Suprapubic skin (tissue), 4 donors: ENCODE measurements around the gene TBC1D16. TPM values are rescaled to one million over a fixed set of nuclear protein-coding genes. Genes with fewer than 3 reads are reported as not detected.
A peak's percentile ranks its signal among the peaks of the same experiment; 100 is the strongest.

Source experiments
- DNase-seq, 2 donors: peaks; one replicate each; pipeline ENCODE4 v3.0.0-alpha.2; 2019; ENCODE audit warnings: low spot score in 2 of 2
- H3K27ac ChIP-seq: fragments of 200-600 bp; sonication (generic); one replicate; pipeline ENCODE4 v1.5.1; 2019
- H3K27me3 ChIP-seq: fragments of 200-600 bp; sonication (generic); one replicate; pipeline ENCODE4 v1.5.1; 2019
- H3K36me3 ChIP-seq: fragments of 200-600 bp; sonication (generic); one replicate; pipeline ENCODE4 v1.5.1; 2019
- H3K4me1 ChIP-seq: fragments of 200-600 bp; sonication (generic); one replicate; pipeline ENCODE4 v1.5.1; 2019
- H3K4me3 ChIP-seq: fragments of 200-600 bp; sonication (generic); one replicate; pipeline ENCODE4 v1.5.1; 2019; ENCODE audit warnings: mild to moderate bottlenecking
- H3K9me3 ChIP-seq: fragments of 200-600 bp; sonication (generic); one replicate; pipeline ENCODE4 v1.5.1; 2019
- CTCF ChIP-seq, 2 donors: fragments of 200-600 bp in 1 of 2; fragments of 450-650 bp in 1 of 2; sonication (generic) in 1 of 2; IDR thresholded peaks; one replicate each; pipeline ENCODE4 v1.5.1; 2016 to 2019; ENCODE audit warnings: antibody characterized with exemption in 2 of 2, mild to moderate bottlenecking in 1 of 2, moderate library complexity in 1 of 2
- EP300 ChIP-seq: sonication (generic); formaldehyde crosslinking; IDR thresholded peaks from one replicate; pipeline ENCODE4 v1.6.1; 2017; ENCODE audit warnings: antibody characterized with exemption
- POLR2A ChIP-seq, 2 donors: fragments of 450-650 bp; IDR thresholded peaks; one replicate each; pipeline ENCODE4 v1.6.1; 2017; ENCODE audit warnings: antibody characterized with exemption in 2 of 2, mild to moderate bottlenecking in 2 of 2, moderate library complexity in 2 of 2
- POLR2AphosphoS5 ChIP-seq, 3 donors: sonication (generic); formaldehyde crosslinking; IDR thresholded peaks; one replicate each; pipeline ENCODE4 v1.6.1; 2017; ENCODE audit warnings: antibody characterized with exemption in 3 of 3
- WGBS: methylation state at CpG from one replicate; pipeline ENCODE4 v1.1.5; 2018; 5-methylcytosine and 5-hydroxymethylcytosine counted together
- total RNA-seq, 4 donors: library from RNA; depleted of rRNA; stranded (reverse); fragments of >200 nt; gene quantifications; one replicate each; pipeline ENCODE4 v1.1.0, GENCODE V29; 2016

Gene TBC1D16
- total RNA-seq, 4 donors from 2014 or later: 18.6 to 33.6 (median 22.7) TPM

DNA sequence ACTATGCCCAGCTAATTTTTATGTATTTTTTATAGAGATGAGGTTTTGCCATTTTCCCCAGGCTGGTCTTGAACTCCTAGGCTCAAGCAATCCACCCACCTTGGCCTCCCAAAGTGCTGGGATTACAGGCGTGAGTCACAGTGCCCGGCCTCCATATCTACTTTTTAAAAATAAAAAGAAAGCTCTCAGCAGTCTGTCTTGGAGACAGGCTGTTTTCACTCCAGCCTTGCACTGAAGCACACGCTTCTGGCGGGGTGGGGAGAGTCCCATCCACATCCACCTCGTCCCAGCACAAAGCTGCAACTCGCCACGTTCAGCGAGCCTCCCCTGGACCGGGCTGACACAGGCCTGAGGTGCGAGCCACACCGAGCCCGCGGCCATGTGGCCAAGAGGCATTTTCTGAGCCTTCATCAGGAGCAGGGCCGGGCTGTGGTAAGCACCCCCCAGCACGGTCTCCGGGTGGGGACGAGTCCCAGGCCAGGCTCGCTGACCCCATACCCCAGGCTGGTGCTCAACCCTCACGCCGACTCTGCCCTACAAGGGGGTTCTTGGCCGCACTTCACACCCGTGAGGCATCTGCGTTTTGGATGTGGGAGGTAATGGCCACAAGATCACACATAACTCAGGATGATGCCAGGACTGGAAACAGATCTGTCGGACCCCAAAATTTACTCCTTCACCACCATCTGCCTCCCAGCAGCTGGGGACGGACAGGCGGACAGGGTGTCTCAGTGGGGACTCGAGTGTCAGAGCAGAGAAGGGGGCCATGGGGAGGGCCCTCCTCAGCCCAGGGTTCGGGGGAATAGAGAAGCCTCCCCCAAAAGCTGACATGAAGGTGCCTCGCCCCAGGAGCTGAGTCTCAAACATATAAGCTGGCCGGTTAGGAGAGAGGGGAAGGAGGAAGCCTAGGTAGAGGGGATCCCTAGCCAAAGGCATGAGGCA lies 28.6 kb downstream of the TBC1D16 start:
- peaks cover 34% of the 10 kb centered on the region for H3K36me3 ChIP-seq
- no peak overlapping the region for H3K4me3 ChIP-seq
- no peaks in the 10 kb centered on the region for H3K27me3 ChIP-seq
- TF ChIP-seq EP300: no peak
- TF ChIP-seq POLR2A (IDR thresholded peaks at IDR 0.05): no peak
- TF ChIP-seq POLR2AphosphoS5 (IDR thresholded peaks at IDR 0.05): no peak
- TF ChIP-seq CTCF (IDR thresholded peaks at IDR 0.05): no peak
- DNase-seq: peak in 1 of 2 donors; percentile 63
- H3K4me1 ChIP-seq: peaks cover 18% of the 10 kb centered on the region
- WGBS: 89% methylated on average over 21 of the region's 30 CpGs
- H3K27ac ChIP-seq: no peak overlapping the region
- no peaks in the 10 kb centered on the region for H3K9me3 ChIP-seq

DNA sequence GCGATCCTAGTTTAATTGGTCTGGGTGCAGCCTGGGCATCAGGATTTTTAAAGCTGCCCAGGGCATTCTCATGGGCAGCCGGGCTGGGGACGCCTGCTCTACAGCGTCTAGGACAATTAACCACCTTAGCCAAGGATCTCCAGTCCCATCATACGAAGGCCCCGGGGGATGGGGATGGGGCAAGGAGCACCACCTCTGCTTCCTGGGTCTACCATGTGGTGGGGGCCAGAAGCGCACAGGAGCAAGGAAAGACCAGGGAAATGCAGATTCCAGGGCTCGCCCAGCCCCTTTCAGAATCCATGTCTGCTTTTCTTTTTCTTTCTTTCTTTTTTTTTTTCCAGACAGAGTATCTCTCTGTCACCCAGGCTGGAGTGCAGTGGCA lies 29.3 kb downstream of the TBC1D16 start:
- 74% methylated on average over 8 of the region's 8 CpGs for WGBS
- H3K4me1 ChIP-seq: peaks cover 18% of the 10 kb centered on the region
- TF ChIP-seq CTCF (IDR thresholded peaks at IDR 0.05): no peak
- no peak for TF ChIP-seq EP300
- no peak for TF ChIP-seq POLR2AphosphoS5 (IDR thresholded peaks at IDR 0.05)
- no peak for TF ChIP-seq POLR2A (IDR thresholded peaks at IDR 0.05)
- H3K4me3 ChIP-seq: no peak overlapping the region
- H3K27ac ChIP-seq: no peak overlapping the region
- H3K27me3 ChIP-seq: no peaks in the 10 kb centered on the region
- no peaks in the 10 kb centered on the region for H3K9me3 ChIP-seq
- peaks cover 30% of the 10 kb centered on the region for H3K36me3 ChIP-seq
- DNase-seq: peak in 1 of 2 donors; percentile 55

DNA sequence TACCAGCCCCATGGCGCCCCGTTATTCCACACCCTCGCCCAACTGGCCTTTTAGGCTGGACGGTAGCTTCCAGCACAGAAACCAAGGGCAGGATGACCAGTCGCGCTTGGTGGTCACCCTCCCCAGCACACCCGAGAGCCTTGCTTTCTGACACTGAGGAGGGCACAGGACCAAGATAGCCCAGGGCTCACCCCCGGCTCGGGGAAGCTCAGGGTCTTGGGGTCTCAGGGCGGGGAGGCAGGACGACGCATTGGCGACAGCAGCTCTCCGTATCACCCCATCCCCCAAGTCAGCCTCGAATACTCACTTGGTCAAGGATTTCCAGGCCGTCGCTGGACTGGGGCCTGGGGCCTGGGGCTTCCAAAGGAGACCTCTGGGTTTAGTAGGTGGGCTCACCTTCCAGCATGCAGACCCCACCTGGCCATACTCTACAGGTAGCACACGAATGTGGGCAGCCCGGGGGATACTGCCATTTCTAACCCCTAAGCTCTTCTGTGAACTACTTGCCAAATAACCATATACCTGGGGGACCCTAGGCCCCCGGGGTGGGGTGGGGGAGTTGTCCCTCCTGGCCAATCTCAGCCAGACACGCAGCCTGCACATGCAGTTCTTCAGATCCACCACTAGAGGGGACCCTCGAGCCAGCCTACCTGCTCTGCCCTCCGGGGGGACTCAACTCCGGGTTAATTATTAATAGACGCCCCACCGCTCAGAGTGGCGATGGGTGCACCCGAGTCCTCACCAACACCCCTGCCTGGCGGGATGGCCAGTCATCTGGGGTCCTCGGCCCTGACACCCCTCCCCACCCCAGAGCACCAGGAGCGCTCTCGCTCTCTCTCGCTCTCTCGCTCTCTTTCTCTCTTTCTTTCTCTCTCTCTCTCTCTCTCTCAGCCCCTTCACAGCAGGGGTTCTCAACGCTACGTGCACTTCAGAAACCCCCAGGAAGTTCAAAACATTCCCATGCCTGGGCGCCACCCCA lies 30.0 kb downstream of the TBC1D16 start:
- no peaks in the 10 kb centered on the region for H3K27me3 ChIP-seq
- TF ChIP-seq CTCF (IDR thresholded peaks at IDR 0.05) (peak; percentile 94 to 98), POLR2AphosphoS5 (IDR thresholded peaks at IDR 0.05) (no peak), EP300 (no peak), POLR2A (IDR thresholded peaks at IDR 0.05) (no peak)
- no peak overlapping the region for H3K4me3 ChIP-seq
- WGBS: 48% methylated on average over 31 of the region's 37 CpGs
- no peaks in the 10 kb centered on the region for H3K9me3 ChIP-seq
- no peak overlapping the region for H3K27ac ChIP-seq
- peaks cover 18% of the 10 kb centered on the region for H3K4me1 ChIP-seq
- H3K36me3 ChIP-seq: peaks cover 25% of the 10 kb centered on the region
- DNase-seq: peak in 1 of 2 donors; percentile 75

GRCh38 chr17:80003969-80004368 lies 31.7 kb downstream of the TBC1D16 start:
- no peak for DNase-seq
- TF ChIP-seq POLR2A (IDR thresholded peaks at IDR 0.05) (no peak), EP300 (no peak), POLR2AphosphoS5 (IDR thresholded peaks at IDR 0.05) (no peak)
- Histone ChIP-seq H3K4me1 (peaks cover 16% of the 10 kb centered on the region), H3K4me3 (no peak overlapping the region), H3K27ac (no peak overlapping the region), H3K36me3 (peaks cover 9% of the 10 kb centered on the region), H3K27me3 (no peaks in the 10 kb centered on the region), H3K9me3 (no peaks in the 10 kb centered on the region)
- WGBS: 94% methylated on average over 15 of the region's 15 CpGs

DNA sequence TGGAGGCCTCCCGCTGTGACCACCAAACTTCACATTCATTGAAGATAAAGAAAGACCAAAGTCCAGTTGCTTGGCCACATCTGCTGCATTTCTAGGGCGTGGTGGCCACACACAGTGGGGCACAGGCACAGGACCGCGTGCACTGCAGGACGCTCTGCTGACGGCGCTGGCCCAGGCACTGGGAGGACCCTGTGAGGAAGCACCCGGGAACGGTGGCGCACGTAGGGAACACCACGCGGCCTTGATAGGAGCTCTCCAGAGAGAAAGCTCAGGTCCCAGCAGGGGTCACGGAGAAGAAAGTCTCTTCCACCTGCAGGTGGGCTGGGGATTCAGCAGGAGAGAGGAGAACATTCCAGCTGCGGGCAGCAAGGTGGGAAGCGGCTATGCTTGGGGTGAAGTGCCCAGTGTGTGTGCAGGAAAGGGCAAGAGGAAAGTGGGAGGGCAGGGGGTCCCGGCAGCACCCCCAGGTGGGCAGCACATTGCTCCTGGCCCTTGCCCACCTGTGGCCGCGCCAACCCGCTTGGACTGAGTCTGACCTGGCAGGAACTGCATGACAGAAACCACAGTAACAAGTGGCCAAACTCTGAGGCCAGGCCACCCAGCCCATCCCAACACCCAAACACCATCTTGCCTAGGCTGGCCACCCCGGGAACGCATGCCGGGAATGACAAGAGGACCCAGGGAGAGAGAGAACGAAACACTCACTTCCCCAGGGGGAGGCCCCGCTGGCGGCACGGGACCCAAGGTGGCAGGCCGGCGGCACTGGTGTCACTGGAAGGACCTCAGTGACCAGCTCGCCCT lies 32.8 kb downstream of the TBC1D16 start:
- Histone ChIP-seq H3K27me3 (no peaks in the 10 kb centered on the region), H3K4me1 (peaks cover 8% of the 10 kb centered on the region), H3K36me3 (peaks cover 9% of the 10 kb centered on the region), H3K9me3 (no peaks in the 10 kb centered on the region), H3K4me3 (no peak overlapping the region), H3K27ac (no peak overlapping the region)
- 95% methylated on average over 29 of the region's 30 CpGs for WGBS
- TF ChIP-seq CTCF (IDR thresholded peaks at IDR 0.05) (no peak), POLR2A (IDR thresholded peaks at IDR 0.05) (no peak), EP300 (no peak), POLR2AphosphoS5 (IDR thresholded peaks at IDR 0.05) (no peak)
- no peak for DNase-seq
